GM12891 (cell line): ENCODE data around the gene SCAMP2.

Experiments
- POLR2AphosphoS5 ChIP-seq: IDR thresholded peaks from 2 replicates; pipeline ENCODE4 v1.6.1; 2011; ENCODE audit warnings: low read depth, low read length, control low read depth
- POU2F2 ChIP-seq: IDR thresholded peaks from 2 replicates; pipeline ENCODE4 v1.6.1; 2011; ENCODE audit warnings: low read depth, mild to moderate bottlenecking, control low read depth, low read length, moderate library complexity
- SPI1 ChIP-seq: IDR thresholded peaks from 2 replicates; pipeline ENCODE4 v1.6.1; 2011; ENCODE audit warnings: low read depth, low read length, control low read depth

- TF ChIP-seq SPI1 (no peak), POU2F2 (no peak), POLR2AphosphoS5 (no peak)
Measured at GRCh38 chr15:74809242-74809641, 63.9 kb downstream of the SCAMP2 start.
